Brain microvascular endothelial cell (primary cell): Measurements from ENCODE around the gene SLC12A4.
"Not testable (repeated sequence)": the region's sequence is repeated elsewhere in the genome, so short reads cannot be mapped to it uniquely, and the experiment has no call there.

ENCODE experiments used
- DNase-seq: peaks from one replicate; pipeline ENCODE4 v3.0.0-alpha.2; 2020
- H3K27ac ChIP-seq: fragments of 250-450 bp; sonication (Bioruptor Pico); 2 replicates; pipeline ENCODE4 v1.5.1; 2020; ENCODE audit warnings: mild to moderate bottlenecking, moderate library complexity
- H3K27me3 ChIP-seq: fragments of 250-450 bp; sonication (Bioruptor Pico); replicated peaks from 2 replicates; pipeline ENCODE4 v1.5.1; 2020; ENCODE audit warnings: mild to moderate bottlenecking
- H3K36me3 ChIP-seq: fragments of 250-450 bp; sonication (Bioruptor Pico); replicated peaks from 2 replicates; pipeline ENCODE4 v1.5.1; 2020; ENCODE audit warnings: mild to moderate bottlenecking
- H3K4me3 ChIP-seq: 2 replicates; pipeline ENCODE4 v1.5.1; 2011; ENCODE audit warnings: low read depth, mild to moderate bottlenecking, control low read depth, low read length, moderate library complexity
- in situ Hi-C: cut with HindIII; loops from 2 replicates; pipeline ENCODE4 v1.10.0; 2017; ENCODE audit warnings: low sequenced_read_pairs, low pct_ligation_motif_present
- TF ChIP-seq, protein P1 (sequence below): IDR thresholded peaks from 2 replicates; pipeline ENCODE4 v1.5.1; 2011; ENCODE audit warnings: low read depth, mild to moderate bottlenecking, moderate library complexity, low read length, control low read depth, inconsistent platforms; ENCODE audit errors: missing control alignments

SLC12A4 gene

DNA sequence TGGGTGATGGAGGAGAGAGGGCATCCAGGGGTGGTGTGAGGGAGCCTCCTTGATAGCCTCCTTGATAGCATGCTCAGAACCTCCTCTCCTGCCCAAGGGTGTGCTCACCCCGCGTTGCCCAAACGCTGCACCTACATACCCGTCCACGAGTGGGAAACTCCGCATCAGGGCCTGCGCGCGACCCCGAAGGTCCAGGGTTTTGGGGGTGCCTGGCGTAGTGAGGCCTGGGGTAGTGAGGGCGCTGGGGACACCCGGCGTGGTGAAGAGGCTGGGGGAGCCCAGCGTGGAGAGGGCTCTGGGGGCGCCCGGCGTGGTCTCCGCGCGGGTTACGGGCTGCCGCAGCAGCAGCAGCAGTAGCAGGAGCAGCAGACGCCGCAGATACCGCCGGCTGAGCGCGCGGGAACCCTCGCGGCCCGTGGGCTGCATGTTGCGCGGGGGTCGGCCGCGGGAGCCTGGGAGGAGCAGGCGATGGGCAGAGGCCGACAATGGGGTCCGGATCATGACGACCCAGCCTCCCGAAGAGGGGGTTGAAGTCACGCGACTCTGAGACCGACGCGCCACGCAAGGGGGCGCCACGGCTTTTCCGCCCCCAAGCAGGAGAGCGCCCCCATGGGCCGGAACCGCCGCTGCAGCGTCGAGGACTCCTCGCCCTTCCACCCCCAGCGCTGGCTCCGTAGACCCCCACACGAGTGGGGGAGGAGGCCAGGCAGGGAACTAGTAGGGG lies 11.7 kb upstream of the SLC12A4 start, which contains the start of gene DPEP3:
Gene DPEP3, minus strand, starts transcription at position 545 of the 724 bp plus-strand sequence. Its CDS starts 119 bp downstream, at position 426.
- Histone ChIP-seq H3K36me3 (no peaks in the 10 kb centered on the region), H3K27me3 (no peaks in the 10 kb centered on the region), H3K27ac (no peak within 1 kb of the TSS), H3K4me3 (no peak within 1 kb of the TSS)
- TF ChIP-seq, protein P1, sequence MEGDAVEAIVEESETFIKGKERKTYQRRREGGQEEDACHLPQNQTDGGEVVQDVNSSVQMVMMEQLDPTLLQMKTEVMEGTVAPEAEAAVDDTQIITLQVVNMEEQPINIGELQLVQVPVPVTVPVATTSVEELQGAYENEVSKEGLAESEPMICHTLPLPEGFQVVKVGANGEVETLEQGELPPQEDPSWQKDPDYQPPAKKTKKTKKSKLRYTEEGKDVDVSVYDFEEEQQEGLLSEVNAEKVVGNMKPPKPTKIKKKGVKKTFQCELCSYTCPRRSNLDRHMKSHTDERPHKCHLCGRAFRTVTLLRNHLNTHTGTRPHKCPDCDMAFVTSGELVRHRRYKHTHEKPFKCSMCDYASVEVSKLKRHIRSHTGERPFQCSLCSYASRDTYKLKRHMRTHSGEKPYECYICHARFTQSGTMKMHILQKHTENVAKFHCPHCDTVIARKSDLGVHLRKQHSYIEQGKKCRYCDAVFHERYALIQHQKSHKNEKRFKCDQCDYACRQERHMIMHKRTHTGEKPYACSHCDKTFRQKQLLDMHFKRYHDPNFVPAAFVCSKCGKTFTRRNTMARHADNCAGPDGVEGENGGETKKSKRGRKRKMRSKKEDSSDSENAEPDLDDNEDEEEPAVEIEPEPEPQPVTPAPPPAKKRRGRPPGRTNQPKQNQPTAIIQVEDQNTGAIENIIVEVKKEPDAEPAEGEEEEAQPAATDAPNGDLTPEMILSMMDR = peak; percentile 56
- in situ Hi-C loops = no loop called here
- no peak for DNase-seq

DNA sequence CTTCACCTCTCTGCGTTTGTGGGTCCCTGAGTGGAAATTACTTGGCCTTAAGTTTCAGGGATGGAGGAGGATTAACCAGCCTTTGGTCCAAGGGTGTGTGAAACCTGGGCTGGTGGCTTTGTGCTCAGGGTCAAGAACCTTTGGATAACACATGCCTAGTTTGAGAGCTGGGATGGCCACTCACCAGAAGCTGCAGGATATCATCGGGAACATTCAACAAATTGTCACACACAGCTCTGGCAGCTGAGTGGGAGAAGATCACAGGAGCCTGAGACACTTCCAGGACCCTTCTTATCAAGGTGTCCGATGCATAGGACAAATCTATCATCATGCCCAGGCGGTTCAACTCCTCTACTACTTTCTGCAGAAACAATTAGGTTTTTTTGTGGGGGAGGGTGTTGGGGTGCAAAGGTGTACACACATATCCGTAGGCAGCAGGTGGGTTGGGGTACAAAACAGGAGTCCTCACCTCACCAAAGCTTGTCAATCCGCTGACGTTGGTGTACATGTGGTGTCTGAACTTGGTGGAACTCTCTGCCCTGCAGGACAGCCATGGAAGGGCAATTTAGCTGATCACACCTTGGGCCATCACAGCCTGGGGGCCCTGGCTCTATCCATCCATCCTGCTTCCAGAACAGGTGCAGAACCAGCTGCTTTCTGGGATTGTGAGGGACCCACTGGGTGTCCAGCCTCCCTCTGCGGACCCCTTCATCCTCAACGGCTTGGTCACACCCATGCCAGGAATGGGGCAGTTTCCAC lies 9.2 kb upstream of the SLC12A4 start:
- TF ChIP-seq, protein P1 = no peak
- no peak for DNase-seq
- Histone ChIP-seq H3K27ac (no peak overlapping the region), H3K27me3 (no peaks in the 10 kb centered on the region), H3K36me3 (no peaks in the 10 kb centered on the region), H3K4me3 (no peak overlapping the region)
- in situ Hi-C loops = no loop called here

DNA sequence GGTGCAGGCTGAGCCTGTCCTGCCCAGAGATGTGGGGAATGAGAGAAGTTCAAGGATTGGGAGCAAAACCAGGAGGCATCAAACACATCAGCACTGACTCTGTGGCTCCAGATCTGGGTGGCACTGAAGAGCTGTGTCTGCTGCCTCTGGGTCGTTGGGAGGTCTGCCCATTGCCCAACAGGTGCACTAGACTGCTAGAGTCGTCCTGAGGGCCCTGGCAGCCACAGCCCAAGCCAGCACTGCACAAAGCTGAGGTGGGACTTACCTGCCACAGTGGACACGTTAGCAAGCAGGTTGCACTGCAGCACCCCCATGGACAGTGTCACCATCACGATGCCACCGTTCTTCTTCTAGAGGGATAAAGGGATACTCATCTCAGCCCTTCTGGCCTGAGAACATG lies 8.6 kb upstream of the SLC12A4 start:
- in situ Hi-C loops = no loop called here
- no peak for DNase-seq
- Histone ChIP-seq H3K4me3 (no peak overlapping the region), H3K36me3 (no peaks in the 10 kb centered on the region), H3K27ac (no peak overlapping the region), H3K27me3 (no peaks in the 10 kb centered on the region)
- TF ChIP-seq, protein P1 = no peak

DNA sequence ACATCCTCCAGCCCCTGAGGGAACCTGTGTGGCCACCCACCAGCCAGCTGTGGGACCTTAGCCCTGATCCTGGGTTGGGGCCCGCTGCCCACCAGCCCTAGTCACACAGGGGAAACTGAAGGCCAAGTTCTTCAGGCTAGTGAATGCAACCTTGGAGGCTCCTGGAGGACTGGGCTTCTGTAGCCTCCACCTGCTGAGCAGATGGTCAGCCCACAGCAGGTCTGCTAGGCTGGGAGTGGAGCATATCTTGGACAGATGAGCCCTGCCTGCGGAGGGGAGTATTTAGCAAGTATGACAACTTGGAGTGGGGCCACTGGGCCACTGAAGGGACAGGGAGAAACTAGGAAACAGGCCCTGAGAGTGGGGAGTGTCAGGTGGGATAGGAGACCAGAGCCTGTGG lies 7.8 kb upstream of the SLC12A4 start:
- DNase-seq = no peak
- H3K27me3 ChIP-seq = no peaks in the 10 kb centered on the region
- TF ChIP-seq, protein P1 = no peak
- no peaks in the 10 kb centered on the region for H3K36me3 ChIP-seq
- in situ Hi-C loops = no loop called here
- H3K4me3 ChIP-seq = no peak overlapping the region
- no peak overlapping the region for H3K27ac ChIP-seq

DNA sequence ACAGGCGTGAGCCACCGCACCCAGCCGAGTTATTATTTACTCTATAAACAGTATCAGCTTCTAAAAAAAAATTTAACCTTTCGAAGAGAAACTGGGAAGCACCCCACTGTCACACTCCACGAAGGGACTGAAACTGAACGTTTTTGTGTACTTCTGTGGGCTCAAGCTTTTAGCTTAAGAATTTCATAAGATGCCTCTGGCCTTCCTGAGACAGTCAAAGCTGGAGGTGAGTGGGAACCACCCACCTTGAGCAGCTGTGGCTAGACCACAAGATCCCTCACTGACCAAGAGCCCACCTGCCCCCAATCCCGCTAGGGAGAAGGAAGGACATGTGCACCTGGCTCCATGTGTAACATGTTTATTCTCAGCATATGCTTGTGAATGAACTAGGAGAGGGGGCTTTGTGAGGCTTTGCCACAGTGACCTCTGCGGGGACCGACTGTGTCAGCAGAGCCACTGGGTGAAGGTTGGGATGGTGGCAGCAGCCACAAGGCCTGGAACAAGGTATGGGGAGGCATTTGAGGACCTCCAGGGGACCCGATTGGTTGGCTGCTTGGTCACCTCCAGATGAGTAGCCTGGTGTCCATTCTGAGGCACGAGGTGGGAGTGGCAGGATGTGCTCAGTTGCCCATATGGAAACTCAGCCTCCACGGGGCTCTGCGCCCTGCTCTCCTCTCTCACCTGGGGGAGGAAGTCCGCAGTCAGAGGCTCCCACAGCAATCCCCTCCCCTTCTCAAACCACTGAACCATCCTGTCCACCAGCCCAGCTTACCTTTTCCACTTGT lies 7.1 kb upstream of the SLC12A4 start:
- TF ChIP-seq, protein P1 = no peak
- Histone ChIP-seq H3K27ac (no peak overlapping the region), H3K36me3 (no peaks in the 10 kb centered on the region), H3K4me3 (no peak overlapping the region), H3K27me3 (no peaks in the 10 kb centered on the region)
- DNase-seq = no peak
- in situ Hi-C loops = no loop called here

DNA sequence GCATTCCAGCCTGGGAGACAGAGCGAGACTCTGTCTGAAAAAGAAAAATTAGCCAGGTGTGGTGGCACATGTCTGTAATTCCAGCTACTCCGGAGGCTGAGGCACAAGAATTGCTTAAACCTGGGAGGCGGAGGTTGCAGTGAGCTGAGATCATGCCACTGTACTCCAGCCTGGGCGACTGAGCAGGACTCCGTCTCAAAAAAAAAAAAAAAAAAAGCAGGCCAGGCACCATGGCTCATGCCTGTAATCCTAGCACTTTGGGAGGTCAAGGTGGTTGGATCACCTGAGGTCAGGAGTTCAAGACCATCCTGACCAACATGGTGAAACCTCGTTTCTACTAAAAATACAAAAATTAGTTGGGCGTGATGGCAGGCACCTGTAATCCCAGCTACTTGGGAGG lies 3.8 kb upstream of the SLC12A4 start:
- H3K27ac ChIP-seq, DNase-seq, H3K36me3 ChIP-seq, in situ Hi-C loops, H3K4me3 ChIP-seq, H3K27me3 ChIP-seq: not testable (repeated sequence)
